Smooth muscle cell (in vitro differentiated cells): ENCODE results near the gene IGSF9B. TPM values are rescaled to one million over a fixed set of nuclear protein-coding genes. Genes with fewer than 3 reads are reported as not detected.

Source experiments
- DNase-seq: peaks from one replicate; lab custom pipeline; 2025; ENCODE audit not compliant: unreplicated experiment; lab: John Stamatoyannopoulos, UW
- H2AFZ ChIP-seq: fragments of 200-600 bp; sonication (generic); 2 replicates; pipeline ENCODE4 v1.6.0; 2016; ENCODE audit warnings: antibody characterized with exemption, low read depth, mild to moderate bottlenecking
- H3F3A ChIP-seq: fragments of 200-600 bp; sonication (generic); 2 replicates; pipeline ENCODE4 v1.6.0; 2017; ENCODE audit warnings: antibody characterized with exemption, low read depth
- H3K27ac ChIP-seq: fragments of 200-600 bp; sonication (generic); 2 replicates; pipeline ENCODE4 v1.5.1; 2016; ENCODE audit warnings: low read depth, mild to moderate bottlenecking
- H3K27me3 ChIP-seq: fragments of 200-600 bp; sonication (generic); 2 replicates; pipeline ENCODE4 v1.6.1; 2016; ENCODE audit warnings: low read depth, mild to moderate bottlenecking
- H3K36me3 ChIP-seq: fragments of 200-600 bp; sonication (generic); 2 replicates; pipeline ENCODE4 v1.5.1; 2016; ENCODE audit warnings: low read depth
- H3K4me1 ChIP-seq: fragments of 200-600 bp; sonication (generic); 2 replicates; pipeline ENCODE4 v1.5.1; 2016; ENCODE audit warnings: low read depth
- H3K4me2 ChIP-seq: fragments of 200-600 bp; sonication (generic); 2 replicates; pipeline ENCODE4 v1.6.0; 2016; ENCODE audit warnings: mild to moderate bottlenecking
- H3K4me3 ChIP-seq: fragments of 200-600 bp; sonication (generic); 2 replicates; pipeline ENCODE4 v1.5.1; 2016; ENCODE audit warnings: mild to moderate bottlenecking
- H3K79me2 ChIP-seq: fragments of 200-600 bp; sonication (generic); 2 replicates; pipeline ENCODE4 v1.6.0; 2016; ENCODE audit warnings: low read depth, mild to moderate bottlenecking
- H3K9ac ChIP-seq: fragments of 200-600 bp; sonication (generic); 2 replicates; pipeline ENCODE4 v1.6.0; 2016; ENCODE audit warnings: low read depth
- H3K9me3 ChIP-seq: fragments of 200-600 bp; sonication (generic); replicated peaks from 2 replicates; pipeline ENCODE4 v1.5.1; 2016; ENCODE audit warnings: low read depth
- H4K20me1 ChIP-seq: fragments of 200-600 bp; sonication (generic); 2 replicates; pipeline ENCODE4 v1.6.0; 2016; ENCODE audit warnings: low read depth
- CTCF ChIP-seq: fragments of 200-600 bp; sonication (generic); IDR thresholded peaks from 2 replicates; pipeline ENCODE4 v1.5.1; 2017; ENCODE audit warnings: borderline replicate concordance, mild to moderate bottlenecking, antibody characterized with exemption; ENCODE audit not compliant: insufficient read depth, poor library complexity, severe bottlenecking
- WGBS: methylation state at CpG from one replicate; pipeline ENCODE4 v1.1.7; 2016; ENCODE audit warnings: low lambda C conversion rate; 5-methylcytosine and 5-hydroxymethylcytosine counted together
- polyA plus RNA-seq: library from polyadenylated mRNA; unstranded; fragments of >200 nt; fragmentation: Nextera tagmentation; extraction: Ambion mirVana; gene quantifications from 2 replicates; pipeline ENCODE4 v1.2.1, GENCODE V29; 2016
- total RNA-seq: library from RNA; depleted of rRNA; stranded (reverse); fragments of >200 nt; gene quantifications from 2 replicates; pipeline ENCODE4 v1.2.3, GENCODE V29; 2014

The IGSF9B gene
- total and polyA plus RNA-seq, 2 experiments from 2014 or later = 0.82 to 1.7 TPM

- DNase-seq = no peak
- Histone ChIP-seq H3K36me3 (no peaks in the 10 kb centered on the region), H3K27ac (no peak overlapping the region)
Observed at GRCh38 chr11:133992121-133992520, 35.4 kb upstream of the IGSF9B start.

GRCh38 chr11:133991101-133991500 is 34.3 kb upstream of the IGSF9B start:
- Histone ChIP-seq H3K79me2 (no peaks in the 10 kb centered on the region), H3K9me3 (no peaks in the 10 kb centered on the region), H3K4me3 (no peak overlapping the region), H3K36me3 (no peaks in the 10 kb centered on the region), H3K4me2 (no peak overlapping the region), H3K27ac (no peak overlapping the region), H3K9ac (no peak overlapping the region), H3K4me1 (no peaks in the 10 kb centered on the region), H4K20me1 (no peaks in the 10 kb centered on the region), H3F3A (no peaks in the 10 kb centered on the region), H2AFZ (no peak overlapping the region), H3K27me3 (no peaks in the 10 kb centered on the region)
- WGBS = 84% methylated on average over 12 of the region's 12 CpGs
- no peak for DNase-seq
- no peak for TF ChIP-seq CTCF

More at GRCh38 chr11:133992121-133992520, 35.4 kb upstream of the IGSF9B start:
- Histone ChIP-seq H3K4me1 (no peaks in the 10 kb centered on the region), H3F3A (no peaks in the 10 kb centered on the region), H3K79me2 (no peaks in the 10 kb centered on the region), H3K4me2 (no peak overlapping the region), H2AFZ (no peak overlapping the region), H3K9me3 (no peaks in the 10 kb centered on the region), H3K27me3 (no peaks in the 10 kb centered on the region), H3K4me3 (no peak overlapping the region), H3K9ac (no peak overlapping the region), H4K20me1 (no peaks in the 10 kb centered on the region)
- 56% methylated on average over 4 of the region's 4 CpGs for WGBS
- TF ChIP-seq CTCF = no peak

GRCh38 chr11:133990501-133990900 is 33.7 kb upstream of the IGSF9B start:
- 91% methylated on average over 10 of the region's 10 CpGs for WGBS
- no peak for TF ChIP-seq CTCF
- H3K9me3 ChIP-seq = no peaks in the 10 kb centered on the region

GRCh38 chr11:133988686-133989410 is 32.1 kb upstream of the IGSF9B start:
- no peaks in the 10 kb centered on the region for H3K4me1 ChIP-seq
- H2AFZ ChIP-seq = no peak overlapping the region
- no peaks in the 10 kb centered on the region for H3K36me3 ChIP-seq
- DNase-seq = no peak
- H3K9me3 ChIP-seq = no peaks in the 10 kb centered on the region
- no peak for TF ChIP-seq CTCF
- no peaks in the 10 kb centered on the region for H3K27me3 ChIP-seq
- no peaks in the 10 kb centered on the region for H3F3A ChIP-seq
- H3K9ac ChIP-seq = no peak overlapping the region
- H3K27ac ChIP-seq = no peak overlapping the region
- no peak overlapping the region for H3K4me2 ChIP-seq
- 93% methylated on average over 22 of the region's 22 CpGs for WGBS
- H3K4me3 ChIP-seq = no peak overlapping the region
- no peaks in the 10 kb centered on the region for H3K79me2 ChIP-seq
- no peaks in the 10 kb centered on the region for H4K20me1 ChIP-seq

More at GRCh38 chr11:133990501-133990900, 33.7 kb upstream of the IGSF9B start:
- Histone ChIP-seq H3K9ac (no peak overlapping the region), H3K4me1 (no peaks in the 10 kb centered on the region), H3K36me3 (no peaks in the 10 kb centered on the region), H4K20me1 (no peaks in the 10 kb centered on the region), H3K4me3 (no peak overlapping the region), H3K27me3 (no peaks in the 10 kb centered on the region), H2AFZ (no peak overlapping the region), H3K27ac (no peak overlapping the region), H3K4me2 (no peak overlapping the region), H3F3A (no peaks in the 10 kb centered on the region), H3K79me2 (no peaks in the 10 kb centered on the region)
- DNase-seq = no peak
